Activated CD4-positive, alpha-beta T cell treated with anti-CD3 and anti-CD28 coated beads for 36 hours (primary cell): Measurements from ENCODE around the gene OMP. TPM values are rescaled to one million over a fixed set of nuclear protein-coding genes. Genes with fewer than 3 reads are reported as not detected.
A peak's percentile ranks its signal among the peaks of the same experiment; 100 is the strongest.

Experiments used
- ATAC-seq: fragments of 200-7000 bp; cut with Tn5 transposase; one replicate; pipeline ENCODE4 v1.10.0; 2021; ENCODE audit warnings: mild to moderate bottlenecking, moderate library complexity
- CTCF ChIA-PET: fragments of 350-600 bp; sonication (Branson Sonifier 250); formaldehyde crosslinking; loops from one replicate; lab custom pipeline; 2021; ENCODE audit warnings: antibody characterized with exemption; lab: Charles Lee
- POLR2A ChIA-PET: fragments of 350-600 bp; sonication (Branson Sonifier 250); formaldehyde crosslinking; loops from one replicate; lab custom pipeline; 2021; ENCODE audit warnings: antibody characterized with exemption, inconsistent platforms; lab: Charles Lee
- DNase-seq: peaks from one replicate; pipeline ENCODE4 v3.0.0-alpha.2; 2020
- H3K27ac Mint-ChIP-seq: one replicate; pipeline ENCODE4 v1.8.0; 2021; ENCODE audit warnings: mixed read lengths
- H3K27me3 Mint-ChIP-seq: one replicate; pipeline ENCODE4 v1.8.0; 2021; ENCODE audit warnings: mixed read lengths
- H3K36me3 Mint-ChIP-seq: one replicate; pipeline ENCODE4 v1.8.0; 2021; ENCODE audit warnings: low read depth, mixed read lengths
- H3K4me1 Mint-ChIP-seq: one replicate; pipeline ENCODE4 v1.8.0; 2021; ENCODE audit warnings: mixed read lengths
- H3K4me3 Mint-ChIP-seq: one replicate; pipeline ENCODE4 v1.8.0; 2021; ENCODE audit warnings: mild to moderate bottlenecking, moderate library complexity, mixed read lengths
- H3K9me3 Mint-ChIP-seq: one replicate; pipeline ENCODE4 v1.8.0; 2021; ENCODE audit warnings: low read depth, mixed read lengths
- intact Hi-C, 2 experiments: fragments of 100-400 bp; cut with DNase I in 1 of 2; cut with micrococcal nuclease in 1 of 2; formaldehyde crosslinking; loops; one replicate each; pipeline versions ENCODE4 v1.14.2 to v1.15.1; 2022 to 2024; cut with DNase I, micrococcal nuclease
- total RNA-seq, 2 experiments: library from RNA; stranded (reverse); gene quantifications; one replicate each; pipeline ENCODE4 v1.2.3, GENCODE V29; 2021

OMP gene
- total RNA-seq, result not detected

GRCh38 chr11:77102246-77103210 lies at the start of gene OMP:
OMP (plus strand) TSS chr11:77102840; CDS start chr11:77102840, 0 bp downstream.
- ATAC-seq (no peak), DNase-seq (no peak)
- Mint-ChIP-seq H3K4me1 (no peaks in the 10 kb centered on the region), H3K27me3 (no peaks in the 10 kb centered on the region), H3K36me3 (no peaks in the 10 kb centered on the region), H3K27ac (no peak within 1 kb of the TSS), H3K9me3 (no peaks in the 10 kb centered on the region), H3K4me3 (no peak within 1 kb of the TSS)
- intact Hi-C loops, result no loop called here
- CTCF ChIA-PET, result interaction anchor here (0.5 to 1.5 kb wide), 4 partner anchors 10 to 23 kb away, joined by 3 to 11 read pairs (median 3); no protein-coding TSS in a partner anchor
- POLR2A ChIA-PET, result no interaction called here

GRCh38 chr11:77053217-77054015 lies 49.2 kb upstream of the OMP start:
- Mint-ChIP-seq H3K27ac (peak overlapping the region; percentile 1), H3K27me3 (no peaks in the 10 kb centered on the region), H3K9me3 (peaks cover 8% of the 10 kb centered on the region), H3K4me3 (no peak overlapping the region), H3K4me1 (peaks cover 2% of the 10 kb centered on the region), H3K36me3 (no peaks in the 10 kb centered on the region)
- ChIA-PET CTCF (interaction anchor here (2.6 kb wide), 1 partner anchor 38 kb away, joined by 11 read pairs; no protein-coding TSS in a partner anchor), POLR2A (no interaction called here)
- ATAC-seq, result no peak
- intact Hi-C loops, result loop anchor here in 1 of 2 experiments (5.0 kb wide), 1 partner anchor 179 kb away; no protein-coding TSS in a partner anchor
- no peak for DNase-seq

GRCh38 chr11:77054084-77054483 lies 48.6 kb upstream of the OMP start:
- Mint-ChIP-seq H3K9me3 (peaks cover 8% of the 10 kb centered on the region), H3K36me3 (no peaks in the 10 kb centered on the region), H3K27ac (no peak overlapping the region), H3K4me3 (no peak overlapping the region), H3K27me3 (no peaks in the 10 kb centered on the region), H3K4me1 (peaks cover 2% of the 10 kb centered on the region)
- intact Hi-C loops, result loop anchor here in 1 of 2 experiments (5.0 kb wide), 1 partner anchor 178 kb away; no protein-coding TSS in a partner anchor
- POLR2A ChIA-PET, result no interaction called here
- CTCF ChIA-PET, result interaction anchor here (0.7 to 2.6 kb wide), 2 partner anchors 27 to 37 kb away, joined by 3 to 11 read pairs; no protein-coding TSS in a partner anchor
- no peak for ATAC-seq
- no peak for DNase-seq

- Mint-ChIP-seq H3K27me3 (peaks cover 2% of the 10 kb centered on the region), H3K9me3 (peaks cover 8% of the 10 kb centered on the region), H3K4me1 (peaks cover 2% of the 10 kb centered on the region), H3K36me3 (no peaks in the 10 kb centered on the region), H3K27ac (no peak overlapping the region), H3K4me3 (no peak overlapping the region)
- ChIA-PET CTCF (interaction anchor here (0.6 to 2.6 kb wide), 2 partner anchors 36 to 319 kb away, joined by 3 to 11 read pairs; no protein-coding TSS in a partner anchor), POLR2A (interaction anchor here (0.6 kb wide), 1 partner anchor 1603 kb away, joined by 3 read pairs; no protein-coding TSS in a partner anchor)
- DNase-seq (no peak), ATAC-seq (no peak)
- intact Hi-C loops, result no loop called here
Measured at GRCh38 chr11:77055101-77055561, 47.5 kb upstream of the OMP start.

- no peak overlapping the region for H3K27ac Mint-ChIP-seq
- H3K9me3 Mint-ChIP-seq, result peaks cover 8% of the 10 kb centered on the region
- H3K36me3 Mint-ChIP-seq, result no peaks in the 10 kb centered on the region
- ChIA-PET CTCF (no interaction called here), POLR2A (no interaction called here)
- no peak for ATAC-seq
- H3K4me3 Mint-ChIP-seq, result no peak overlapping the region
- H3K4me1 Mint-ChIP-seq, result peaks cover 2% of the 10 kb centered on the region
- no peak for DNase-seq
- intact Hi-C loops, result no loop called here
- H3K27me3 Mint-ChIP-seq, result peaks cover 2% of the 10 kb centered on the region
Measured at GRCh38 chr11:77055913-77056312, 46.7 kb upstream of the OMP start.

- DNase-seq (no peak), ATAC-seq (peak; percentile 53)
- Mint-ChIP-seq H3K9me3 (peaks cover 11% of the 10 kb centered on the region), H3K36me3 (no peaks in the 10 kb centered on the region), H3K27ac (no peak overlapping the region), H3K4me3 (no peak overlapping the region), H3K27me3 (peaks cover 2% of the 10 kb centered on the region), H3K4me1 (peaks cover 2% of the 10 kb centered on the region)
- ChIA-PET CTCF (interaction anchor here (0.6 kb wide), 1 partner anchor 192 kb away, joined by 5 read pairs; no protein-coding TSS in a partner anchor), POLR2A (no interaction called here)
- intact Hi-C loops, result no loop called here
Measured at GRCh38 chr11:77056814-77057402, 45.7 kb upstream of the OMP start.

GRCh38 chr11:77057938-77058474 lies 44.6 kb upstream of the OMP start:
- no peak overlapping the region for H3K4me3 Mint-ChIP-seq
- H3K27ac Mint-ChIP-seq, result no peak overlapping the region
- CTCF ChIA-PET, result interaction anchor here (0.5 to 1.0 kb wide), 4 partner anchors 9 to 245 kb away, joined by 3 read pairs; no protein-coding TSS in a partner anchor
- ATAC-seq, result no peak
- no peak for DNase-seq
- POLR2A ChIA-PET, result no interaction called here
- H3K36me3 Mint-ChIP-seq, result no peaks in the 10 kb centered on the region
- intact Hi-C loops, result no loop called here
- H3K4me1 Mint-ChIP-seq, result peaks cover 2% of the 10 kb centered on the region
- peaks cover 12% of the 10 kb centered on the region for H3K9me3 Mint-ChIP-seq
- H3K27me3 Mint-ChIP-seq, result peaks cover 2% of the 10 kb centered on the region

GRCh38 chr11:77058900-77059299 lies 43.7 kb upstream of the OMP start:
- no peak for ATAC-seq
- H3K36me3 Mint-ChIP-seq, result no peaks in the 10 kb centered on the region
- no peak for DNase-seq
- intact Hi-C loops, result no loop called here
- CTCF ChIA-PET, result interaction anchor here (0.6 kb wide), 1 partner anchor 246 kb away, joined by 3 read pairs; no protein-coding TSS in a partner anchor
- H3K4me3 Mint-ChIP-seq, result no peak overlapping the region
- H3K4me1 Mint-ChIP-seq, result peaks cover 2% of the 10 kb centered on the region
- H3K9me3 Mint-ChIP-seq, result peaks cover 12% of the 10 kb centered on the region
- H3K27me3 Mint-ChIP-seq, result peaks cover 2% of the 10 kb centered on the region
- POLR2A ChIA-PET, result no interaction called here
- no peak overlapping the region for H3K27ac Mint-ChIP-seq

GRCh38 chr11:77059806-77060205 lies 42.8 kb upstream of the OMP start:
- Mint-ChIP-seq H3K36me3 (no peaks in the 10 kb centered on the region), H3K4me1 (peaks cover 2% of the 10 kb centered on the region), H3K27ac (no peak overlapping the region), H3K27me3 (peaks cover 2% of the 10 kb centered on the region), H3K4me3 (no peak overlapping the region), H3K9me3 (peaks cover 12% of the 10 kb centered on the region)
- POLR2A ChIA-PET, result no interaction called here
- intact Hi-C loops, result no loop called here
- DNase-seq (no peak), ATAC-seq (no peak)
- CTCF ChIA-PET, result no interaction called here

- Mint-ChIP-seq H3K27me3 (peaks cover 2% of the 10 kb centered on the region), H3K36me3 (no peaks in the 10 kb centered on the region), H3K4me1 (peaks cover 2% of the 10 kb centered on the region), H3K4me3 (no peak overlapping the region), H3K9me3 (peaks cover 12% of the 10 kb centered on the region), H3K27ac (no peak overlapping the region)
- intact Hi-C loops, result no loop called here
- ATAC-seq (no peak), DNase-seq (no peak)
- ChIA-PET POLR2A (no interaction called here), CTCF (no interaction called here)
Measured at GRCh38 chr11:77060234-77060633, 42.4 kb upstream of the OMP start.
